ENCODE results near the gene USP34.

The USP34 gene

DNA sequence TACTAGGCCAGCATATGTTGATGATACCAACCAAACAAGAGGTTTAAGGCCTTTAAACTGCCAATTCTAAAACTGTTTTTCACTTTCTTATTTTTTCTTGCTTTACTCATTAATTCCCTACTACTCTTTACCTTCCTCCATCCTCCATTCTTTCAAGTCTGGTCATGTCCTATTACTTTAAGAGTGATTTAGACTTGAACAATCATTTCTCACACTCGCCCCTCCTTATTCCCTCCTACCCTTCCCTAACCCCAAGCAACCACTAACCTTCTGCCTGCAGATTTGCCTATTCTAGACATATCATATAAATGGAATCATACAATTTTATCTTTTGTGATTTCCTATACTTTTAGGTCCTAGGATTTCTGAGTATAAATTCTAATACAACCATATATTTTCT, 127.7 kb downstream of the USP34 start:
- TF ChIP-seq ZNF169 (tag by site-specific recombination; IDR thresholded peaks at IDR 0.05), result no peak
- no peak for TF ChIP-seq ZNF18 (tag by site-specific recombination; IDR thresholded peaks at IDR 0.05)
- TF ChIP-seq IKZF3 (tag by site-specific recombination; IDR thresholded peaks at IDR 0.05), result no peak
- no peak for TF ChIP-seq ZNF701 (tag by site-specific recombination; IDR thresholded peaks at IDR 0.05)
- CTCF ChIA-PET, result no interaction called here
- Histone ChIP-seq H3K36me3 (ENCODE audit: control insufficient read depth in 2 of 2, insufficient read depth in 1 of 2, low read length in 2 of 2) (peaks cover 53 to 69% of the 10 kb centered on the region in 2 experiments), H3K4me1 (ENCODE audit: control insufficient read depth, insufficient read depth, low read length) (no peaks in the 10 kb centered on the region), H3K4me3 (ENCODE audit: low read depth, low read length) (no peak overlapping the region), H3K27ac (ENCODE audit: extremely low read depth, low read depth, low read length) (no peak overlapping the region), H3K9me3 (ENCODE audit: control insufficient read depth, insufficient read depth, low read depth, low read length) (no peaks in the 10 kb centered on the region)
- POLR2A ChIA-PET, result no interaction called here

DNA sequence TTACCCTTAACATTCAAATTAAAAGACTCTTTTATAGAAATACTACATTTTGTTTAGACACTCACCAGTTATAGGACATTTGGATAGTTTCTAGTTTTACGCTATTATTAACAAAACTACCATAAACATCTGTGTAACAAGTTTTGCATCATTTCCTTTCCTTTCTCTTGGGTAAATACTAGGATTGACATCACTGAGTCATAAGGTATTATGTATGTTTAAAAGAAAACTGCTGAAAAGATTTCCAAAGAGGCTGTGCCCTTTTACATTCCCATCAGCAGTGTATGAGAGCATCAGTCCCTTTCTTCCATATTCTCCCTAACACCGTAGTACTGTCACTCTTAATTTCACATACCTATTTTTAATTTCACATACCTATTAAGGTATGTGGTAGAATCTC, 130.6 kb downstream of the USP34 start:
- ChIA-PET POLR2A (no interaction called here), CTCF (no interaction called here)
- Histone ChIP-seq H3K4me3 (ENCODE audit: low read depth, low read length) (no peak overlapping the region), H3K9me3 (ENCODE audit: control insufficient read depth, insufficient read depth, low read depth, low read length) (no peaks in the 10 kb centered on the region), H3K36me3 (ENCODE audit: control insufficient read depth in 2 of 2, insufficient read depth in 1 of 2, low read length in 2 of 2) (peaks cover 42 to 73% of the 10 kb centered on the region in 2 experiments), H3K27ac (ENCODE audit: extremely low read depth, low read depth, low read length) (no peak overlapping the region), H3K4me1 (ENCODE audit: control insufficient read depth, insufficient read depth, low read length) (no peaks in the 10 kb centered on the region)
- TF ChIP-seq SCRT2 (tag by site-specific recombination; IDR thresholded peaks at IDR 0.05), result peak; percentile 58; the same call in 1 of the 2 replicates
- no peak for TF ChIP-seq SP3 (tag by site-specific recombination; IDR thresholded peaks at IDR 0.05)
- peak; percentile 68 for TF ChIP-seq PRDM6 (tag by site-specific recombination; IDR thresholded peaks at IDR 0.05)
- no peak for TF ChIP-seq ZNF501 (tag by site-specific recombination; IDR thresholded peaks at IDR 0.05)

DNA sequence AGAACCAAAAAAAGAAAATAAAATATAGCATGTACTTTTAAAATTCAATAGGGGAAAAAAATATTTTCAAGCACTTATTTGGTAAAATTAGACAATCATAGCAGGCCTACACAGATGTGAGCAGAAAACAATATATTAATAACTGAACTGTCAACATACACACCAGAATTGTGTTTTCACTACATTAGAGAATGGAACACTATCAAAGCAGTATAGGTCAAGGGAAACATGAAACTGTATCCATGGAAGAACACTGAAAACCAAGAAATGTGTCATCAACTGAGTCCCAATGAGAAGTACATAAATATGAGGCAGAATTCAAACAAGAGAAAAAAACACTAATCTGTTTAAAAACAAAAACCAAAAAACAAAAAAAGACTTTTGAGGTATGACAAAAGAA, 132.4 kb downstream of the USP34 start:
- peaks cover 30 to 63% of the 10 kb centered on the region in 2 experiments for H3K36me3 ChIP-seq (ENCODE audit: control insufficient read depth in 2 of 2, insufficient read depth in 1 of 2, low read length in 2 of 2)
- POLR2A ChIA-PET, result no interaction called here
- TF ChIP-seq ZFP37 (tag by site-specific recombination; IDR thresholded peaks at IDR 0.05) (no peak), ZNF19 (tag by site-specific recombination; IDR thresholded peaks at IDR 0.05; ENCODE audit: low read depth) (no peak), ZNF112 (tag by site-specific recombination; IDR thresholded peaks at IDR 0.05) (no peak), ZNF513 (tag by site-specific recombination; IDR thresholded peaks at IDR 0.05) (no peak), ZNF596 (tag by site-specific recombination; IDR thresholded peaks at IDR 0.05) (no peak), HIC1 (tag by site-specific recombination; IDR thresholded peaks at IDR 0.05) (no peak), ZNF391 (tag by site-specific recombination; IDR thresholded peaks at IDR 0.05; ENCODE audit: borderline replicate concordance, low read depth) (no peak), ZNF280C (tag by site-specific recombination; IDR thresholded peaks at IDR 0.05) (no peak), PRDM1 (tag by site-specific recombination; IDR thresholded peaks at IDR 0.05) (no peak)

More for the DNA sequence above, 132.4 kb downstream of the USP34 start:
- H3K4me3 ChIP-seq (ENCODE audit: low read depth, low read length), result no peak overlapping the region
- CTCF ChIA-PET, result no interaction called here
- no peaks in the 10 kb centered on the region for H3K4me1 ChIP-seq (ENCODE audit: control insufficient read depth, insufficient read depth, low read length)
- H3K27ac ChIP-seq (ENCODE audit: extremely low read depth, low read depth, low read length), result no peak overlapping the region
- no peaks in the 10 kb centered on the region for H3K9me3 ChIP-seq (ENCODE audit: control insufficient read depth, insufficient read depth, low read depth, low read length)
